K562 (cell line): ENCODE results near the gene SHFL. TPM values are rescaled to one million over a fixed set of nuclear protein-coding genes. Genes with fewer than 3 reads are reported as not detected.

Source experiments
- BCOR ChIP-seq: fragments of 450-650 bp; IDR thresholded peaks from 2 replicates; pipeline ENCODE4 v1.6.1; 2016
- BRD9 ChIP-seq: fragments of 450-650 bp; IDR thresholded peaks from 2 replicates; pipeline ENCODE4 v1.6.1; 2018; ENCODE audit warnings: low read depth; ENCODE audit not compliant: partially characterized antibody
- CXXC5 ChIP-seq: fragments of 250-450 bp; sonication (Bioruptor Pico); IDR thresholded peaks from 2 replicates; pipeline ENCODE4 v1.8.0; 2022; ENCODE audit warnings: inconsistent platforms, mild to moderate bottlenecking, moderate library complexity
- DPF2 ChIP-seq: fragments of 450-650 bp; IDR thresholded peaks from 2 replicates; pipeline ENCODE4 v1.6.1; 2016
- ETV5 ChIP-seq: sonication (generic); formaldehyde crosslinking; IDR thresholded peaks from 2 replicates; pipeline ENCODE4 v1.4.0; 2020; ENCODE audit warnings: low read depth, mild to moderate bottlenecking, missing genetic modification reagents
- FOSL1 ChIP-seq: fragments of 200-800 bp; sonication (Bioruptor generic); conservative IDR thresholded peaks from 2 replicates; pipeline ENCODE4 v1.6.1; 2016; ENCODE audit warnings: missing genetic modification characterization, missing compliant biosample characterization
- HDAC2 ChIP-seq: fragments of 450-650 bp; IDR thresholded peaks from 2 replicates; pipeline ENCODE4 v1.6.1; 2016; ENCODE audit warnings: mild to moderate bottlenecking
- MAX ChIP-seq: sonication (generic); formaldehyde crosslinking; IDR thresholded peaks from 2 replicates; pipeline ENCODE4 v1.9.0; 2022; ENCODE audit warnings: mild to moderate bottlenecking, missing genetic modification reagents
- MCM3 ChIP-seq: fragments of 450-650 bp; IDR thresholded peaks from 2 replicates; pipeline ENCODE4 v1.6.1; 2016
- NUFIP1 ChIP-seq: fragments of 450-650 bp; IDR thresholded peaks from 2 replicates; pipeline ENCODE4 v1.6.1; 2018; ENCODE audit not compliant: partially characterized antibody
- REST ChIP-seq, 2 experiments: fragments of 450-650 bp; formaldehyde crosslinking in 1 of 2; IDR thresholded peaks; 2 replicates each; pipeline versions ENCODE4 v1.4.0 to v1.6.1; 2014 to 2020; ENCODE audit warnings: mild to moderate bottlenecking in 2 of 2, borderline replicate concordance in 1 of 2, low read depth in 1 of 2
- SMARCE1 ChIP-seq: fragments of 450-650 bp; IDR thresholded peaks from 2 replicates; pipeline ENCODE4 v1.7.1; 2016; ENCODE audit warnings: mild to moderate bottlenecking
- SRSF1 ChIP-seq: fragments of 200-400 bp; formaldehyde crosslinking; IDR thresholded peaks from 2 replicates; pipeline ENCODE4 v1.6.1; 2017; ENCODE audit warnings: mild to moderate bottlenecking, low read depth, low read length, moderate library complexity
- ZHX1 ChIP-seq: fragments of 150-350 bp; conservative IDR thresholded peaks from 2 replicates; pipeline ENCODE4 v1.6.1; 2014; ENCODE audit warnings: low read length
- ZNF507 ChIP-seq: conservative IDR thresholded peaks from 2 replicates; pipeline ENCODE4 v1.6.1; 2017; ENCODE audit warnings: missing genetic modification characterization, missing compliant biosample characterization
- ZNF583 ChIP-seq: fragments of 250-450 bp; sonication (Bioruptor Pico); IDR thresholded peaks from 2 replicates; pipeline ENCODE4 v1.4.0; 2020
- ZNF764 ChIP-seq: fragments of 250-450 bp; sonication (Bioruptor Pico); IDR thresholded peaks from 2 replicates; pipeline ENCODE4 v1.4.0; 2020; ENCODE audit warnings: low read depth, mild to moderate bottlenecking, moderate library complexity
- ZSCAN32 ChIP-seq: fragments of 450-650 bp; formaldehyde crosslinking; IDR thresholded peaks from 2 replicates; pipeline ENCODE4 v1.4.0; 2020; ENCODE audit warnings: mild to moderate bottlenecking, moderate library complexity
- polyA plus RNA-seq, 8 experiments: library from polyadenylated mRNA; depleted of rRNA in 4 of 8; stranded (reverse) in 5 of 8; unstranded in 3 of 8; fragments of >200 nt; fragmentation: Nextera tagmentation in 2 of 8; fragmentation: Illumina TruSeq in 1 of 8; extraction: Ambion mirVana in 2 of 8; extraction: Trizol in 1 of 8; gene quantifications; 2 replicates each; pipeline versions ENCODE4 v1.2.1 to v1.2.3, GENCODE V29; 2011 to 2014; ENCODE audit warnings: inconsistent platforms in 1 of 8, missing spikeins in 1 of 8
- total RNA-seq, 7 experiments: library from RNA; depleted of rRNA in 6 of 7; stranded (reverse); fragments of >200 nt in 6 of 7; fragmentation: Illumina TruSeq in 2 of 7; extraction: Trizol in 2 of 7; gene quantifications; 2 replicates each; pipeline versions ENCODE4 v1.2.1 to v1.2.3, GENCODE V29; 2011 to 2021; ENCODE audit warnings: low replicate concordance in 1 of 7

Gene SHFL
- total and polyA plus RNA-seq, 9 of the 15 experiments (the other 6 are each of a cell fraction or from before 2014, with no cell fraction given): 1.5 to 25.7 (median 13.0) TPM

- TF ChIP-seq ZHX1: no peak
- TF ChIP-seq ZNF764 (CRISPR knock-in tag): no peak
- TF ChIP-seq CXXC5 (CRISPR knock-in tag): peak; percentile 83
- TF ChIP-seq SMARCE1: 0 out of 2 replicates have a peak, but pooled peaks have one; percentile 32
- no peak for TF ChIP-seq SRSF1
- TF ChIP-seq ZSCAN32 (CRISPR knock-in tag): no peak
- no peak for TF ChIP-seq NUFIP1
- TF ChIP-seq ETV5 (CRISPR knock-in tag): no peak
- no peak for TF ChIP-seq DPF2
- TF ChIP-seq MCM3: no peak
- TF ChIP-seq FOSL1 (tag): no peak
- no peak for TF ChIP-seq BRD9
- TF ChIP-seq HDAC2: peak; percentile 99
- no peak; the same call in none of the 2 replicates for TF ChIP-seq MAX (CRISPR knock-in tag)
- no peak for TF ChIP-seq ZNF583 (CRISPR knock-in tag)
- TF ChIP-seq REST (IDR thresholded peaks at IDR 0.05; ENCODE audit: borderline replicate concordance): no peak
- no peak for TF ChIP-seq REST (CRISPR knock-in tag; IDR thresholded peaks at IDR 0.05; ENCODE audit: low read depth)
- TF ChIP-seq ZNF507 (tag): no peak
- peak; percentile 100 for TF ChIP-seq BCOR
Observed at GRCh38 chr19:10085641-10086590, at the start of gene SHFL (continued).
